MM.1S (cell line): ENCODE data around the gene POU4F1.

Experiments
- DNase-seq: peaks from one replicate; pipeline ENCODE4 v3.0.0-alpha.2; 2015
- H2AFZ ChIP-seq: fragments of 300-600 bp; sonication (generic); 2 replicates; pipeline ENCODE4 v1.6.0; 2016; ENCODE audit warnings: antibody characterized with exemption, low read length
- H3F3A ChIP-seq: fragments of 300-600 bp; sonication (generic); 2 replicates; pipeline ENCODE4 v1.6.1; 2016; ENCODE audit warnings: mild to moderate bottlenecking, antibody characterized with exemption, low read length, moderate library complexity, mixed read lengths; ENCODE audit not compliant: insufficient read depth
- H3K27ac ChIP-seq: fragments of 300-600 bp; sonication (generic); 2 replicates; pipeline ENCODE4 v1.5.1; 2016; ENCODE audit warnings: mild to moderate bottlenecking, low read length
- H3K27me3 ChIP-seq: fragments of 300-600 bp; sonication (generic); replicated peaks from 2 replicates; pipeline ENCODE4 v1.6.0; 2016; ENCODE audit warnings: low read length; ENCODE audit not compliant: insufficient read depth
- H3K36me3 ChIP-seq: fragments of 300-600 bp; sonication (generic); replicated peaks from 2 replicates; pipeline ENCODE4 v1.6.1; 2016; ENCODE audit warnings: mild to moderate bottlenecking, low read length, mixed read lengths; ENCODE audit not compliant: insufficient read depth
- H3K4me1 ChIP-seq: fragments of 300-600 bp; sonication (generic); 2 replicates; pipeline ENCODE4 v1.6.1; 2016; ENCODE audit warnings: low read length, mixed read lengths
- H3K4me2 ChIP-seq: fragments of 300-600 bp; sonication (generic); 2 replicates; pipeline ENCODE4 v1.6.0; 2016; ENCODE audit warnings: low read depth, low read length
- H3K4me3 ChIP-seq: fragments of 300-600 bp; sonication (generic); 2 replicates; pipeline ENCODE4 v1.5.1; 2016; ENCODE audit warnings: low read length, mixed read lengths
- H3K79me2 ChIP-seq: fragments of 300-600 bp; sonication (generic); 2 replicates; pipeline ENCODE4 v1.6.1; 2016; ENCODE audit warnings: mixed run types, low read length, mixed read lengths
- H3K9ac ChIP-seq: fragments of 300-600 bp; sonication (generic); 2 replicates; pipeline ENCODE4 v1.6.1; 2016; ENCODE audit warnings: low read length, mixed read lengths
- H3K9me2 ChIP-seq: fragments of 300-600 bp; sonication (generic); replicated peaks from 2 replicates; pipeline ENCODE4 v1.6.1; 2016; ENCODE audit warnings: mild to moderate bottlenecking, low read length, mixed read lengths; ENCODE audit not compliant: insufficient read depth
- H3K9me3 ChIP-seq: fragments of 300-600 bp; sonication (generic); replicated peaks from 2 replicates; pipeline ENCODE4 v1.6.1; 2016; ENCODE audit warnings: mild to moderate bottlenecking, low read length, mixed read lengths; ENCODE audit not compliant: insufficient read depth
- H4K20me1 ChIP-seq: fragments of 300-600 bp; sonication (generic); 2 replicates; pipeline ENCODE4 v1.6.1; 2016; ENCODE audit warnings: mild to moderate bottlenecking, low read length, moderate library complexity, mixed read lengths; ENCODE audit not compliant: insufficient read depth
- EZH2 ChIP-seq: fragments of 300-600 bp; sonication (generic); optimal IDR thresholded peaks from 2 replicates; pipeline ENCODE3; 2017; ENCODE audit warnings: low read depth, mild to moderate bottlenecking, antibody characterized with exemption, low read length, mixed read lengths
- TF ChIP-seq, protein P1 (sequence below): fragments of 300-600 bp; sonication (generic); IDR thresholded peaks from 2 replicates; pipeline ENCODE4 v1.5.1; 2016; ENCODE audit warnings: antibody characterized with exemption, low read length, mixed read lengths

The POU4F1 gene

DNA sequence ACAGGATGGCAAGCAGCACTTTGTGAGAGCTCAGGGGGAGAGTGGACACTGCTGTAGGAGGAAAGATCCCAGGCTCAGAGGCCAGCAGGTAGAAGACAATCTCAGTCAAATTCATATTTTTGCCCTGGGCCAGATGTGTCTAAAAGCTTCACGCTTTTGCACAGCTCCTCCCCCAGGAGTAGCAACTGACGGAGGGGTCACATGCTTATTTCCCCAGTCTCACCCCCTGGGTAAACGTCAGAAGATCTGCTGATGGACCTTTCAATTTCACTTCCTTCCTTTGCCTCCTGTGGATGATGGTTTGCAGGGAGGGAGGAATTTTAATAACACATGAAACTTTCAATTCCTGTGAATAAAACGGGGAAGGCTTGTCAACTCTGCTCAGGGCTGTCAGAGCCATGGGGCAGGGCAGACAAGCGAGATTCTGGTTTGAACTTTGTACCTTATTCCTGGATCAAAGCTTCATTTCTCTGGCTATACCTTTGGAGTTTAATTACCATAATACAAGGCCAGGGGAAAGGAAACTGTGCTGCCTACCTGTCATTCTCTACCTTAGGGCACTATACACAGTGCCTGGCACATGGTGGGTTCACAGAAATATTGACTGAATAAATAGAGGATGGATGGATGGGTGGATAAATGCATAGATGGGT lies 41.0 kb downstream of the POU4F1 start:
- peak overlapping the region; percentile 8; the same call in 1 of the 2 replicates for H3K4me2 ChIP-seq
- peak; percentile 33 for DNase-seq
- no peak for TF ChIP-seq EZH2
- TF ChIP-seq, protein P1, sequence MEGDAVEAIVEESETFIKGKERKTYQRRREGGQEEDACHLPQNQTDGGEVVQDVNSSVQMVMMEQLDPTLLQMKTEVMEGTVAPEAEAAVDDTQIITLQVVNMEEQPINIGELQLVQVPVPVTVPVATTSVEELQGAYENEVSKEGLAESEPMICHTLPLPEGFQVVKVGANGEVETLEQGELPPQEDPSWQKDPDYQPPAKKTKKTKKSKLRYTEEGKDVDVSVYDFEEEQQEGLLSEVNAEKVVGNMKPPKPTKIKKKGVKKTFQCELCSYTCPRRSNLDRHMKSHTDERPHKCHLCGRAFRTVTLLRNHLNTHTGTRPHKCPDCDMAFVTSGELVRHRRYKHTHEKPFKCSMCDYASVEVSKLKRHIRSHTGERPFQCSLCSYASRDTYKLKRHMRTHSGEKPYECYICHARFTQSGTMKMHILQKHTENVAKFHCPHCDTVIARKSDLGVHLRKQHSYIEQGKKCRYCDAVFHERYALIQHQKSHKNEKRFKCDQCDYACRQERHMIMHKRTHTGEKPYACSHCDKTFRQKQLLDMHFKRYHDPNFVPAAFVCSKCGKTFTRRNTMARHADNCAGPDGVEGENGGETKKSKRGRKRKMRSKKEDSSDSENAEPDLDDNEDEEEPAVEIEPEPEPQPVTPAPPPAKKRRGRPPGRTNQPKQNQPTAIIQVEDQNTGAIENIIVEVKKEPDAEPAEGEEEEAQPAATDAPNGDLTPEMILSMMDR: no peak

More for the DNA sequence above, 41.0 kb downstream of the POU4F1 start:
- 0 out of 2 replicates have a peak, but pooled peaks cover 6% of the 10 kb centered on the region for H3K4me1 ChIP-seq
- H3K27me3 ChIP-seq: no peaks in the 10 kb centered on the region
- peak overlapping the region; percentile 24; the same call in 1 of the 2 replicates for H3K4me3 ChIP-seq
- H3K9me2 ChIP-seq: no peaks in the 10 kb centered on the region
- no peak overlapping the region for H3K9ac ChIP-seq
- no peaks in the 10 kb centered on the region for H3K9me3 ChIP-seq
- peak overlapping the region; percentile 24; the same call in 1 of the 2 replicates for H3K27ac ChIP-seq
- H2AFZ ChIP-seq: peak overlapping the region; percentile 44
- no peaks in the 10 kb centered on the region for H3K79me2 ChIP-seq
- H4K20me1 ChIP-seq: no peaks in the 10 kb centered on the region
- no peaks in the 10 kb centered on the region for H3F3A ChIP-seq
- no peaks in the 10 kb centered on the region for H3K36me3 ChIP-seq
